Mesendoderm (in vitro differentiated cells): ENCODE data around the gene ENTHD1.

Source experiments
- DNase-seq: peaks from one replicate; pipeline ENCODE4 v3.0.0; 2013
- H2AK5ac ChIP-seq: 2 replicates; pipeline ENCODE4 v1.6.1; 2013; ENCODE audit warnings: low read length, inconsistent platforms
- H2BK120ac ChIP-seq: 2 replicates; pipeline ENCODE4 v1.6.1; 2013; ENCODE audit warnings: low read depth, mild to moderate bottlenecking, low read length, moderate library complexity, mixed read lengths
- H2BK15ac ChIP-seq: replicated peaks from 2 replicates; pipeline ENCODE4 v1.6.1; 2013; ENCODE audit warnings: low read depth, mild to moderate bottlenecking, moderate library complexity
- H2BK5ac ChIP-seq: 2 replicates; pipeline ENCODE4 v1.6.1; 2013; ENCODE audit warnings: low read length, inconsistent platforms
- H3K18ac ChIP-seq: 2 replicates; pipeline ENCODE4 v1.6.1; 2013; ENCODE audit warnings: mild to moderate bottlenecking, low read length, mixed read lengths
- H3K23ac ChIP-seq: one replicate; pipeline ENCODE4 v1.6.1; 2013; ENCODE audit warnings: low read length
- H3K27ac ChIP-seq: 2 replicates; pipeline ENCODE4 v1.5.1; 2013; ENCODE audit warnings: low read depth, mild to moderate bottlenecking, inconsistent platforms, low read length, moderate library complexity
- H3K27me3 ChIP-seq: 2 replicates; pipeline ENCODE4 v1.6.1; 2013; ENCODE audit warnings: low read length, control low read depth, mild to moderate bottlenecking, inconsistent platforms; ENCODE audit not compliant: insufficient read depth, poor library complexity
- H3K36me3 ChIP-seq: 2 replicates; pipeline ENCODE4 v1.6.1; 2013; ENCODE audit warnings: low read length, inconsistent platforms; ENCODE audit not compliant: control insufficient read depth, insufficient read depth
- H3K4ac ChIP-seq: one replicate; pipeline ENCODE4 v1.6.1; 2013; ENCODE audit warnings: low read depth, mild to moderate bottlenecking, low read length, moderate library complexity
- H3K4me1 ChIP-seq: 2 replicates; pipeline ENCODE4 v1.6.1; 2013; ENCODE audit warnings: low read depth, low read length, inconsistent platforms; ENCODE audit not compliant: control insufficient read depth
- H3K4me2 ChIP-seq: 2 replicates; pipeline ENCODE4 v1.6.1; 2013; ENCODE audit warnings: low read length
- H3K4me3 ChIP-seq: 2 replicates; pipeline ENCODE4 v1.5.1; 2013; ENCODE audit warnings: mild to moderate bottlenecking, low read length
- H3K56ac ChIP-seq: one replicate; pipeline ENCODE4 v1.6.1; 2013; ENCODE audit warnings: low read length
- H3K79me1 ChIP-seq: 2 replicates; pipeline ENCODE4 v1.6.1; 2013; ENCODE audit warnings: low read length, inconsistent platforms
- H3K79me2 ChIP-seq: 2 replicates; pipeline ENCODE4 v1.6.1; 2013; ENCODE audit warnings: mild to moderate bottlenecking, low read length; ENCODE audit not compliant: control insufficient read depth, insufficient read depth
- H3K9ac ChIP-seq: 2 replicates; pipeline ENCODE4 v1.6.1; 2013; ENCODE audit warnings: low read length, inconsistent platforms
- H4K5ac ChIP-seq: one replicate; pipeline ENCODE4 v1.6.1; 2013; ENCODE audit warnings: low read length
- H4K8ac ChIP-seq: one replicate; pipeline ENCODE4 v1.6.1; 2013; ENCODE audit warnings: low read depth, mild to moderate bottlenecking, control low read depth, low read length, moderate library complexity
- WGBS: extraction: QIAGEN DNeasy Blood & Tissue Kit; methylation state at CpG from one replicate; pipeline ENCODE4 v1.1.7; 2013; ENCODE audit warnings: low lambda C conversion rate, missing lambda C conversion rate; ENCODE audit not compliant: insufficient coverage; ENCODE audit errors: extremely low coverage; 5-methylcytosine and 5-hydroxymethylcytosine counted together

The ENTHD1 gene

GRCh38 chr22:39715778-39716495 lies 177.6 kb downstream of the ENTHD1 start:
- H3K4me3 ChIP-seq = no peak overlapping the region
- no peak overlapping the region for H4K8ac ChIP-seq
- H3K18ac ChIP-seq = no peak overlapping the region
- no peak overlapping the region for H3K56ac ChIP-seq
- no peaks in the 10 kb centered on the region for H3K27me3 ChIP-seq
- no peak overlapping the region for H2AK5ac ChIP-seq
- no peaks in the 10 kb centered on the region for H3K36me3 ChIP-seq
- no peaks in the 10 kb centered on the region for H3K79me2 ChIP-seq
- H3K9ac ChIP-seq = no peak overlapping the region
- no peak overlapping the region for H3K23ac ChIP-seq
- DNase-seq = no peak
- no peaks in the 10 kb centered on the region for H3K79me1 ChIP-seq
- no peak overlapping the region for H3K4me2 ChIP-seq
- no peak overlapping the region for H2BK120ac ChIP-seq
- WGBS = no CpG with 5 or more reads among the region's 25 CpGs
- no peak overlapping the region for H3K4ac ChIP-seq
- no peak overlapping the region for H3K27ac ChIP-seq
- H4K5ac ChIP-seq = no peak overlapping the region
- no peak overlapping the region for H2BK5ac ChIP-seq
- no peak overlapping the region for H2BK15ac ChIP-seq
- peaks cover 2% of the 10 kb centered on the region for H3K4me1 ChIP-seq

GRCh38 chr22:39714321-39714720 lies 179.2 kb downstream of the ENTHD1 start:
- no peak overlapping the region for H3K4me3 ChIP-seq
- H3K4me1 ChIP-seq = no peaks in the 10 kb centered on the region
- no peak overlapping the region for H3K9ac ChIP-seq
- H3K4me2 ChIP-seq = no peak overlapping the region
- H3K79me2 ChIP-seq = no peaks in the 10 kb centered on the region
- no peaks in the 10 kb centered on the region for H3K27me3 ChIP-seq
- H3K56ac ChIP-seq = no peak overlapping the region
- H4K8ac ChIP-seq = no peak overlapping the region
- no peaks in the 10 kb centered on the region for H3K36me3 ChIP-seq
- no peak overlapping the region for H2BK120ac ChIP-seq
- H3K4ac ChIP-seq = no peak overlapping the region
- H2BK5ac ChIP-seq = no peak overlapping the region
- no peak overlapping the region for H4K5ac ChIP-seq
- no peaks in the 10 kb centered on the region for H3K79me1 ChIP-seq
- WGBS = no CpG with 5 or more reads among the region's 8 CpGs
- H3K23ac ChIP-seq = no peak overlapping the region
- H2AK5ac ChIP-seq = no peak overlapping the region
- H3K27ac ChIP-seq = no peak overlapping the region
- no peak for DNase-seq
- H3K18ac ChIP-seq = no peak overlapping the region
- H2BK15ac ChIP-seq = no peak overlapping the region

- Histone ChIP-seq H3K9ac (no peak overlapping the region), H2BK5ac (no peak overlapping the region), H3K4me3 (no peak overlapping the region), H2BK15ac (no peak overlapping the region), H3K79me2 (no peaks in the 10 kb centered on the region), H3K36me3 (no peaks in the 10 kb centered on the region), H3K56ac (no peak overlapping the region), H2BK120ac (no peak overlapping the region), H3K79me1 (no peaks in the 10 kb centered on the region), H4K5ac (no peak overlapping the region), H3K4me1 (no peaks in the 10 kb centered on the region), H3K27ac (no peak overlapping the region), H2AK5ac (no peak overlapping the region), H3K4ac (no peak overlapping the region), H3K23ac (no peak overlapping the region), H3K4me2 (no peak overlapping the region), H3K18ac (no peak overlapping the region), H3K27me3 (no peaks in the 10 kb centered on the region), H4K8ac (no peak overlapping the region)
- DNase-seq = no peak
- WGBS = no CpG with 5 or more reads among the region's 10 CpGs
Measured at GRCh38 chr22:39713799-39714290, 179.7 kb downstream of the ENTHD1 start.

GRCh38 chr22:39712751-39713525 lies 180.6 kb downstream of the ENTHD1 start:
- Histone ChIP-seq H3K18ac (no peak overlapping the region), H3K36me3 (no peaks in the 10 kb centered on the region), H2AK5ac (no peak overlapping the region), H3K79me1 (no peaks in the 10 kb centered on the region), H3K4me1 (no peaks in the 10 kb centered on the region), H2BK15ac (no peak overlapping the region), H3K4ac (no peak overlapping the region), H3K56ac (no peak overlapping the region), H3K4me3 (no peak overlapping the region), H2BK120ac (no peak overlapping the region), H3K27ac (no peak overlapping the region), H4K8ac (no peak overlapping the region), H3K23ac (no peak overlapping the region), H2BK5ac (no peak overlapping the region), H3K79me2 (no peaks in the 10 kb centered on the region), H4K5ac (no peak overlapping the region), H3K9ac (no peak overlapping the region), H3K27me3 (no peaks in the 10 kb centered on the region), H3K4me2 (no peak overlapping the region)
- no CpG with 5 or more reads among the region's 18 CpGs for WGBS
- no peak for DNase-seq

- Histone ChIP-seq H3K36me3 (no peaks in the 10 kb centered on the region), H3K9ac (no peak overlapping the region)
Measured at GRCh38 chr22:39712081-39712480, 181.5 kb downstream of the ENTHD1 start.

More at GRCh38 chr22:39712081-39712480, 181.5 kb downstream of the ENTHD1 start:
- H2AK5ac ChIP-seq = no peak overlapping the region
- no peak overlapping the region for H4K5ac ChIP-seq
- H3K79me1 ChIP-seq = no peaks in the 10 kb centered on the region
- H3K4me2 ChIP-seq = no peak overlapping the region
- no peak overlapping the region for H3K56ac ChIP-seq
- no CpG with 5 or more reads among the region's 1 CpG for WGBS
- no peak overlapping the region for H3K27ac ChIP-seq
- H4K8ac ChIP-seq = no peak overlapping the region
- DNase-seq = no peak
- no peak overlapping the region for H3K18ac ChIP-seq
- no peaks in the 10 kb centered on the region for H3K4me1 ChIP-seq
- H3K4me3 ChIP-seq = no peak overlapping the region
- H3K23ac ChIP-seq = no peak overlapping the region
- H2BK15ac ChIP-seq = no peak overlapping the region
- H3K79me2 ChIP-seq = no peaks in the 10 kb centered on the region
- no peaks in the 10 kb centered on the region for H3K27me3 ChIP-seq
- no peak overlapping the region for H3K4ac ChIP-seq
- H2BK120ac ChIP-seq = no peak overlapping the region
- H2BK5ac ChIP-seq = no peak overlapping the region
